Cardiac muscle cell (in vitro differentiated cells and primary cell): ENCODE results near the gene TTI1. TPM values are rescaled to one million over a fixed set of nuclear protein-coding genes. Genes with fewer than 3 reads are reported as not detected.
A peak's percentile ranks its signal among the peaks of the same experiment; 100 is the strongest.

ENCODE experiments used
- DNase-seq, 2 donors: peaks; one replicate each; pipeline versions ENCODE4 v3.0.0 to v3.0.0-alpha.2; 2010 to 2017; ENCODE audit warnings: low read depth in 1 of 2, low spot score in 1 of 2
- H3K27ac ChIP-seq: fragments of 200-600 bp; sonication (generic); 2 replicates; pipeline ENCODE4 v1.5.1; 2016
- H3K27me3 ChIP-seq: fragments of 200-600 bp; sonication (generic); 2 replicates; pipeline ENCODE4 v1.6.0; 2016; ENCODE audit warnings: control low read depth
- H3K36me3 ChIP-seq: fragments of 200-600 bp; sonication (generic); 2 replicates; pipeline ENCODE4 v1.5.1; 2016; ENCODE audit warnings: control low read depth
- H3K4me1 ChIP-seq: fragments of 200-600 bp; sonication (generic); 2 replicates; pipeline ENCODE4 v1.8.1; 2017; ENCODE audit warnings: low read depth, mild to moderate bottlenecking, mixed run types
- H3K4me3 ChIP-seq: fragments of 200-600 bp; sonication (generic); 2 replicates; pipeline ENCODE4 v1.5.1; 2016; ENCODE audit warnings: mild to moderate bottlenecking
- H3K9me3 ChIP-seq: fragments of 200-600 bp; sonication (generic); 2 replicates; pipeline ENCODE4 v1.5.1; 2017; ENCODE audit warnings: low read depth, mild to moderate bottlenecking, control low read depth
- CTCF ChIP-seq: IDR thresholded peaks from 2 replicates; pipeline ENCODE4 v1.5.1; 2012; ENCODE audit warnings: low read depth, mild to moderate bottlenecking, low read length
- polyA plus RNA-seq: library from polyadenylated mRNA; unstranded; fragments of >200 nt; fragmentation: Nextera tagmentation; extraction: Ambion mirVana; gene quantifications from 2 replicates; pipeline ENCODE4 v1.2.1, GENCODE V29; 2016
- total RNA-seq: library from RNA; depleted of rRNA; stranded (reverse); fragments of >200 nt; gene quantifications from 2 replicates; pipeline ENCODE4 v1.2.3, GENCODE V29; 2016

The TTI1 gene
- total and polyA plus RNA-seq, 2 experiments from 2014 or later, result 23.0 to 23.1 TPM

DNA sequence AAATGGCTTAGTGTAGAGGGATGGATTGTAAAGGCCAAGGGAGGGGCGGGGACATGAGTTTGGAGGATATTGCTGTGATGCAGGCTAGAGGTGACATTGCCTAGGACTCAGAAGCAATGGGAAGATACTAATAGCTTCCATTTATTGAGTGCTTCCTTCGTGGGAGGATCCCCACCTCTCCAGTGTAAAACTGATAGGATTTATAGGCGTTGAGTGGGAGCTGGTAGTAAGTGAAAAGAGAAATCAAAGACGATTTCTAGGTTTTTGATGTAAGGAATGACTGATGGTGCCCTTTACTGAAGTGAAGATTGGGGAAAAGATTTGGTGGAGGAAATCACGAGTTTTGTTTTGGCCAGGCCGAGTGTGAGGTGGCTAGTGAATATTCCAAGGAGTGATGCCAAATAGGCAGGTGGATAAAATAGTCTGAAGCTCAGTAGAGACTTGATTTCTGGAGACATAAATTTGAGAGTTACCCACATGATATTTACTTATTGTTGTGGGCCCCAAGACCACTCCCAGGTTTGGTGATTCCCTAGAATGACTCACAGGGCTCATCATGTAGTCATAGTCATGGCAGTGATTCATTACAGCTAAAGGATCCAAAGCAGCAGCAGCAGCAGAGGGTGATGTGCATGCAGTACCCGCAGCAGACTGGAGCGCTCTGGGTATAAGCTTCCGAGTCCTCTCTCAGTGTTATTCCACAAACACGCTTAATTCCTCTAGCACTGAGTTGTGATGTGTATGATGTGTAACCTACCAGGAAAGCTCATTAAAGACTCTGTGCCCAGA lies 10.4 kb upstream of the TTI1 start:
- Histone ChIP-seq H3K36me3 (peaks cover 30% of the 10 kb centered on the region), H3K27ac (peak overlapping the region; percentile 37), H3K9me3 (no peaks in the 10 kb centered on the region), H3K4me3 (no peak overlapping the region), H3K4me1 (peaks cover 10% of the 10 kb centered on the region), H3K27me3 (no peaks in the 10 kb centered on the region)
- TF ChIP-seq CTCF, result no peak
- DNase-seq, result peak in 1 of 2 donors; percentile 38

- TF ChIP-seq CTCF, result no peak
- H3K36me3 ChIP-seq, result peaks cover 32% of the 10 kb centered on the region
Observed at GRCh38 chr20:38040276-38040675, 7.0 kb upstream of the TTI1 start.

GRCh38 chr20:38036366-38036765 lies 3.1 kb upstream of the TTI1 start:
- DNase-seq, result no peak
- Histone ChIP-seq H3K4me3 (no peak overlapping the region), H3K9me3 (no peaks in the 10 kb centered on the region), H3K27me3 (no peaks in the 10 kb centered on the region), H3K36me3 (peaks cover 20% of the 10 kb centered on the region), H3K27ac (no peak overlapping the region), H3K4me1 (no peaks in the 10 kb centered on the region)
- no peak for TF ChIP-seq CTCF

More at GRCh38 chr20:38040276-38040675, 7.0 kb upstream of the TTI1 start:
- Histone ChIP-seq H3K4me3 (no peak overlapping the region), H3K27me3 (no peaks in the 10 kb centered on the region), H3K27ac (no peak overlapping the region), H3K4me1 (no peaks in the 10 kb centered on the region), H3K9me3 (no peaks in the 10 kb centered on the region)
- no peak for DNase-seq

GRCh38 chr20:38034961-38035360 lies 1.7 kb upstream of the TTI1 start:
- H3K4me1 ChIP-seq, result no peaks in the 10 kb centered on the region
- no peak for DNase-seq
- no peaks in the 10 kb centered on the region for H3K9me3 ChIP-seq
- peak overlapping the region; percentile 72 for H3K4me3 ChIP-seq
- TF ChIP-seq CTCF, result no peak
- peaks cover 10% of the 10 kb centered on the region for H3K36me3 ChIP-seq
- H3K27me3 ChIP-seq, result no peaks in the 10 kb centered on the region
- H3K27ac ChIP-seq, result no peak overlapping the region

- no peaks in the 10 kb centered on the region for H3K4me1 ChIP-seq
- no peak for DNase-seq
- no peaks in the 10 kb centered on the region for H3K27me3 ChIP-seq
- TF ChIP-seq CTCF, result no peak
- H3K9me3 ChIP-seq, result no peaks in the 10 kb centered on the region
- peaks cover 10% of the 10 kb centered on the region for H3K36me3 ChIP-seq
- H3K4me3 ChIP-seq, result peak overlapping the region; percentile 72
- peak overlapping the region; percentile 97 for H3K27ac ChIP-seq
Observed at GRCh38 chr20:38034108-38034649, 923 bp upstream of the TTI1 start.
